Stimulated activated CD8-positive, alpha-beta memory T cell treated with anti-CD3 and anti-CD28 coated beads, Interleukin-15, amount 100 ng/mL, for 48 hours (primary cell): Measurements from ENCODE around the gene CTTNBP2NL.

Experiments
- DNase-seq, 2 donors: peaks; one replicate each; pipeline ENCODE4 v3.0.0-alpha.2; 2020; ENCODE audit warnings: low read depth in 2 of 2

CTTNBP2NL gene, protein sequence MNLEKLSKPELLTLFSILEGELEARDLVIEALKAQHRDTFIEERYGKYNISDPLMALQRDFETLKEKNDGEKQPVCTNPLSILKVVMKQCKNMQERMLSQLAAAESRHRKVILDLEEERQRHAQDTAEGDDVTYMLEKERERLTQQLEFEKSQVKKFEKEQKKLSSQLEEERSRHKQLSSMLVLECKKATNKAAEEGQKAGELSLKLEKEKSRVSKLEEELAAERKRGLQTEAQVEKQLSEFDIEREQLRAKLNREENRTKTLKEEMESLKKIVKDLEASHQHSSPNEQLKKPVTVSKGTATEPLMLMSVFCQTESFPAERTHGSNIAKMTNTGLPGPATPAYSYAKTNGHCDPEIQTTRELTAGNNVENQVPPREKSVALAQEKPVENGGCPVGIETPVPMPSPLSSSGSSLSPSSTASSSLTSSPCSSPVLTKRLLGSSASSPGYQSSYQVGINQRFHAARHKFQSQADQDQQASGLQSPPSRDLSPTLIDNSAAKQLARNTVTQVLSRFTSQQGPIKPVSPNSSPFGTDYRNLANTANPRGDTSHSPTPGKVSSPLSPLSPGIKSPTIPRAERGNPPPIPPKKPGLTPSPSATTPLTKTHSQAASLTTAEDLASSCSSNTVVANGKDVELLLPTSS

GRCh38 chr1:112395821-112396652 lies at the start of gene CTTNBP2NL:
Gene CTTNBP2NL, plus strand, starts transcription at chr1:112396214. Its CDS starts 19,952 bp downstream, at chr1:112416166.
- peak; percentile 73 to 74 for DNase-seq

GRCh38 chr1:112346801-112347350 lies 49.1 kb upstream of the CTTNBP2NL start:
- no peak for DNase-seq

GRCh38 chr1:112356765-112357164 lies 39.2 kb upstream of the CTTNBP2NL start:
- DNase-seq = no peak

GRCh38 chr1:112357467-112357866 lies 38.5 kb upstream of the CTTNBP2NL start:
- DNase-seq = no peak

DNA sequence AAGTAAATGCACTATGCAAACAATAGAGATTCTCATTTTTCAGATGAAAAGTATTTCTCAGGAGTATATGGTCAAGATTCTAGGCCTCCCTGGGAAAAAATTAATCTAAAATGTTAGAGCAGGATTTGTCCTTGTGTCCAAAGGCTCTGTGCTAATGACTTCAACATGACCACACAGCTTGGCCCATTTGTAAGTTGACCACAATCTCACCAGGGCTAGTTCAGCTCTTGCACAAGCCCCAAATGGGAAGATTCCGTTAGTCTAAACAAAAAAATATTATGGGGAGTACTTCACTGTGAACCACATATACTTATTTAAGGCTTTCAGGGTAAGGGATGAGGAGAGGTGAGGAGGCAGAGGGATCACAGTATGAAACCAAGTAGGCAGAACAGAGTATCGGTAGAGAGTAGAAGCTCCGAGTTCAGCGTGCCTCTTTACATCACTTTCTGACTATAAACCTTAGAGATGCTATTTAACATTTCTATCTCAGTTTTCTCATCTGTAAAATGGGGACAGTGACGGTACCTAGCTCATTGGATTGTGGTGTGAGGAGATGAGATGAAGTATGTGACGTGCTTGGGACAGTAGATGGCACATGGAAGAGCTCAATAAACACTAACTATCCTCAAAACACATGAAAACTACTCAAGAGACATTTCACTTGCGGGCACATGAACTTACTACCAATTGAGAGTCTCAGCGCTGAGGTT lies 37.8 kb upstream of the CTTNBP2NL start:
- no peak for DNase-seq

GRCh38 chr1:112358798-112359408 lies 37.1 kb upstream of the CTTNBP2NL start:
- DNase-seq = no peak

DNA sequence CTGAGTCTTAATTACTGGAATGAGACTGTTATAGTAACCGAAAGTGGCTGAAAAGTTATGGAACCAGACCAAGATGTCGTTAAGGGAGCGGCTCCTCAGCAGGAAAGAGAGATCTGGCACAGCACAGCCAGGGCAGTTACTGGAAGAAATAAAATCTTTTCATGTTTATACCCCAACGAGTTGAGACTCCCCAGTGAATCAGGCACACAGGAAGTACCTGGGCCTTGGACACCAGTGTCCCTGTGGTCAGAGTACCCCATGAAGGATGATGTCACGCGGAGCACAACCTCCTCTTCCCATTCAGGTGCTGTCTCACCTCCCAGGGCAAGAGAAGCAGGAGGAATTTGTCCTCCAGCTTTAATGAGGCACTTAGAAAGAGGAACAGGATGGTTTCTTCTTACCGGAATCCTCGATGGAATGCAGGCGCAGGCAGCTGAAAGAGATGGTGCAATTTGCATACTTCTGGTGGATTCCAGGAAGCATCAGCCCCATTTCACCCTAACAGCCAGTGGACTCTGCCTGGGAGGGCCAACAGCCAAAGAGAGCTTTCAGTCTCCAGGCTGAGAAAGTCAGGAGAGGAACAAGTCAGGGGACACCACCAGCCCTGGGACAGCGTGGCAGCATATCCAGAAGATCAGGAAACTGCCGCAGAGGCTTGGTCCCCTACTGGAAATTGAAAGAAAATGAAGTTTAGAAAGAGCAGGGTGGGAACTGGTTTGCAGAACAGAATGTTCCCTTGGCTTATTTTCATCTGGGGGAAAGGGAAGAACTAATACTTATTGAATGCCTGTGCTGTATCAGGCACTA lies 35.9 kb upstream of the CTTNBP2NL start:
- DNase-seq = no peak

- no peak for DNase-seq
Observed at GRCh38 chr1:112363636-112364035, 32.4 kb upstream of the CTTNBP2NL start.

- no peak for DNase-seq
Observed at GRCh38 chr1:112368198-112368597, 27.8 kb upstream of the CTTNBP2NL start.

GRCh38 chr1:112369392-112370285 lies 26.4 kb upstream of the CTTNBP2NL start:
- DNase-seq = peak; percentile 71 to 72

DNA sequence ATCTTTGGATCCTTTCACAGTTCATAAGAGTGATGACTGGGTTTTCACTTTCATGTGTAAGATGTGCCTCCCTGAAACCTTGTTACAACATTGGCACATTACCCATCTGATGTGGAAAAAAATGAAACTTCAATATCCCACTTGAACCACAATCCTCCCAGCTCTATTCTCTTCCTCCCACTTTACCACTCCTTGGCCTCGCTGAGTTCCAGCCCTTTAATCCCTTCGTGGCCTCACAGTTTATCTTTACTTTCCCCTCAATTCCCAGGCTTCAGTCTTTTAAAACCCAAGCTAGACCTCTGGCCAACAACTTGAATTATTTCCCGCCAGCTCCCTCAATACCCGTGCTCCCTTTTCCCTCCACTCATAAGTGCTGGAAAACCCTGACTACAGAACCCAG lies 25.0 kb upstream of the CTTNBP2NL start:
- DNase-seq = no peak

DNA sequence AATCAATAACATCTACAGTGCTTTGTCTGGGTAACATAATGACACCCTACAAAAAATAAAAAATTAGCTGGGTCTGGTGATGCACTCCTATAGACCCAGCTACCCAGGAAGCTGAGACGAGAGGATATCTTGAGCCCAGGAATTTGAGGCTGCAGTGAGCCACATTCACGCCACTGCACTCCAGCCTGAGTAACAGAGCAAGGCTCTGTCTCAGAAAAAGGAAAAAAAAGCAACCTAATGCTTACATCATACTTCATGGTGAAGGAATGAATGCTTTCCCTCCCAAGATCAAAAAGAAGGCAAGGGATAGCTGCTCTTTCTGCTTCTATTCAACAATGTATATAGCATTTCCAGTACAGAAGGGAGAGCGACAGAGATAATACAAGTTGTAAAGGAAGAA lies 24.2 kb upstream of the CTTNBP2NL start:
- no peak for DNase-seq

DNA sequence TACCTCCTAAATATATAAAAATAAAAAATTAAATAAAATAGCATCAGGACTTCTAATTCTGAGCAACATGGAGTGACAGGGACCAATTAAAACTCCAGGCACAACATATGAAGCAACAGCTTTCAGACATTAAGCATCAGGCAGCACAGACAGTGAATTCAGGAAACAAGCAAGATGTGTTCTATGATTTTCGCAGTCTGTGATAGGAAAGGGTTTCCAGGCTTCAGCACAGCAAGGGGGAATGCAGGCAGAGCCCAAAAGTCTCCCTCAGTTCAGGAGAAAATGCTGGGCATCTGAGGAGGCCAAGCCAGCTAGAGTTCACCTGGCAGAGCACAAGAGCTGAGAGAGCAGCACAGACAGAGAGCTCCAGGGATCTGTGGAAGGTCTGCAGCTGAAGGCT lies 22.2 kb upstream of the CTTNBP2NL start:
- no peak for DNase-seq

DNA sequence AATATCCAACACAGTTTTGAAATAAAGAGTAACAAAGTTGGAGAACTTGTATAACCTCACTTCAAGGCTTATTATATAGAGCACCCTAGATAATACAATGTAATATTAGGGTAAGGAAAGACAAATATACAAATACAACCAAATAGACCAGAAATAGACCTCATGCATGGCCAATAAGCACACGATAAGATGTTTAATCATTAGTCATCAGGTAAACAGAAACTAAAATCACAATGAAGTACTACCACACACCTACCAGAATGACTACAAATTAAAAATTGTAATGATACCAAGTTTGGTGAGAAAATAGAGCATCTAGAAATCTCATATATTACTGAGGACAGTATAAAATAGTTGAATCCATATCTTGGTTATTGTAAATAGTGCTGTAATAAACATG lies 20.3 kb upstream of the CTTNBP2NL start:
- DNase-seq = no peak

GRCh38 chr1:112380356-112380755 lies 15.7 kb upstream of the CTTNBP2NL start:
- no peak for DNase-seq

DNA sequence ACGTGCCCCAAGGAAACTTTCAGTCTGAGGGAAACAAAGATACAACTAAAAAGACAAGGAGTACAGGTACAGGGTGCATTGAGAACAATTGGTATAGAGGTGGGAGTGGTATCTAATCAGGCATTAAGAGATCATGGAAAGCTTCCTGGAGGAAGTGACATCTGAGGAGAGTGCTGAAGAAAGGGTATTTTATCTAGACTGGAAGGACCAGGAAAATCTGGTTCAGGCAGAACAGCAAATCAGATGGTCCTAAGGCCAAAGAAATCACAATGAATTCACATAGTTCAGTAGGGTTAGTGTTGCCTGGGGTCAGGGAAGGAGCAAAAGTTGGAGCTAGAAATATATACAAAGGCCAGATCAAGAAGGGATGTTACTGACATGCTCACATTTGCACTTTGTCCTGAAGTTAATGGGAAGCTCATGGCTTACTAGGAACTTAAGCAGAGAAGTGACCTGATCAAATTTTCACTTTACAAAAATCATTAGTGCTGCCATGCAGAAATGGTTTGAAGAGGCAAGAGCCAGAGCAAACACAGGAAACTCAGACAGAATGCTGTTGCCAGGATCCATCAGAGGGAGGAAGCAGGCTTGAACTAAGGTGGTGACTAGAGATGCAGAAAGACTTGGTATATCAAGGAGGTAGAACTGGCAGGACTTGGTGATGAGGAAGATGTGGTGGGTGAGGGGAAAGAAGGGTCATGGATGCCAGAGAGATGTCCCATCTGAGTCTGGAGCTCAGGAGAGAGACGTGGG lies 14.5 kb upstream of the CTTNBP2NL start:
- DNase-seq = no peak

DNA sequence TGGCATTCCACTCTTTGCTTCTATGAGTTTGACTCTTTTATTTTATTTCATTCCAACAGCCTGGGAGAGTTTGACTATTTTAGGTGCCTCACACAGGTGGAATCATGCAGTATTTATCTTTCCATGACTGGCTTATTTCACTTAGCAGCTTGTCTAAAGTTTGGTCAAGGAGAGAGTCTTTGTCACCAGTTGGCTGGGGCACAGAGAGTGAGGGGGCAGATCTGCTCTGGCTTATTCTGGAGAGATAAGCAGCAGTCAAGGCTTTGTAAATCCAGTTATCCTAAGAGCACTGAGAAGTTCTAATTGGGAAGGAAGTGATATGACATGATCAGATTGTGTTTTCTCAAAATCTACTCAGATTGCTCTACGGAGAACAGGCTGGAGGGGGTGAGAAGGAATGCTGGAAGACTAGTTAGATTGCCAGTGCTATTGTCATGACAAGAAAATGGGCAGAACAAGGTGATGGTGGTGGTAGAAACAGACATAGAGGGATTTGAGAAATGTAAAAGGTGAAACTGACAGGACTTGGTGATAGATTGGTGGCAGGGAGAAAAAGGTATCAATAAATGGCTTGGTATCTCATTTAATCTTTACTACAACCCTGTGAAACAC lies 12.1 kb upstream of the CTTNBP2NL start:
- no peak for DNase-seq
